Muscle of arm (tissue), 12 donors: Measurements from ENCODE around the gene LMAN2L. TPM values are rescaled to one million over a fixed set of nuclear protein-coding genes. Genes with fewer than 3 reads are reported as not detected.

Source experiments
- DNase-seq: peaks from one replicate; pipeline ENCODE4 v3.0.0-alpha.2; 2013
- polyA plus RNA-seq, 12 donors: library from polyadenylated mRNA; unstranded; fragments of 120-200 nt; gene quantifications; one replicate each; pipeline ENCODE4 v1.2.1, GENCODE V29; 2013; ENCODE audit not compliant: insufficient read length in 12 of 12

Gene LMAN2L
- polyA plus RNA-seq, 12 donors: 19.1 to 32.5 (median 26.8) TPM; not detected in 1

DNA sequence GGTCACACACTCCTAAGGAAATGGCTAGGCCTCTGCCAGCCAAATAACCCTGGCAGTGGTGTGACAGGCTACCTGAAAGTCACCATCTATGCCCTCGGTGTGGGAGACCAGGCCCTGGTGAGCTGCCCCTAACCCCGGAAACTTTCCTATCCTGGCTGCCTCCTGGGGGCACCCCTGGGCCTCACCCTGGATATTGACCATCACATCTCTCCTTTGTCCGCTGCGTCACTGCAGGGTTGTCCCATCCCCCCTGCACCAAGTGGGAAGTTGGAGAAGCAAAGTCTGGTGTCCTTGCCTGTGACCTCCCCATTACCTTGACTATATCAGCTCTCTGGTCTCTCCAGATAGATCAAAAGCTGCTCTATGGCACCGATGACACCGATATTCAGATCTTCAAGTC, 78.5 kb downstream of the LMAN2L start:
- DNase-seq: no peak

DNA sequence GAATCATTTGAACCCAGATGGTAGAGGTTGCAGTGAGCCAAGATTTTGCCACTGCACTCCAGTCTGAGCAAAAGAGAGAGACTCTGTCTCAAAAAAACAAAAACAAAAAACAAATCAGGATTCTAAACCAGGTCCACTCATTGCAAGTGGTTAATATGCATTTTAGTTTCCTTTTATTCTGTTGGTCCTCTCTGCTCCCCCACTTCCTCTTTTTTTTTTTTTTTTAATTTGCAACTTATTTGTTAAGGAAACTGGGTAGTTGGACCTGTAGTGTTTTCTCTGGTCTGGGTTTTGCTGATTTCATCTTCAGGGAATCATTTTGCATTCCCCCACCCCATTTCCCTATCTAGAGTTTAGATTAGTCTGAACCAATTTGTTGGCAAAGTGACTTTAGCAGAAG, 83.3 kb downstream of the LMAN2L start:
- no peak for DNase-seq

Other genes starting within 250 kb of the LMAN2L start
- under 1 TPM in 7 of 12 donors, not detected in 5; 0.09 to 0.56 (median 0.31) TPM for gene NEURL3, start 234.7 kb downstream of the LMAN2L start, polyA plus RNA-seq
- 10 to 100 TPM in 11 of 12 donors, not detected in 1; 16.4 to 41.6 (median 25.9) TPM for gene ARID5A, start 203.3 kb downstream of the LMAN2L start, polyA plus RNA-seq
- 10 to 100 TPM in 11 of 12 donors, not detected in 1; 27.3 to 40.5 (median 34.2) TPM for gene KANSL3, start 101.8 kb downstream of the LMAN2L start, polyA plus RNA-seq
- gene FER1L5, start 97.3 kb downstream of the LMAN2L start, polyA plus RNA-seq: 1 to 10 TPM in 7 of 12 donors, under 1 TPM in 3, not detected in 2; 0.35 to 3.8 (median 2.1) TPM
- 10 to 100 TPM in 11 of 12 donors, not detected in 1; 16.7 to 42.7 (median 25.5) TPM for gene CNNM4, start 20.8 kb upstream of the LMAN2L start, polyA plus RNA-seq
- gene CNNM3, start 76.2 kb upstream of the LMAN2L start, polyA plus RNA-seq: 10 to 100 TPM in 11 of 12 donors, not detected in 1; 12.6 to 38.3 (median 22.0) TPM
- gene ANKRD23, start 104.0 kb upstream of the LMAN2L start, polyA plus RNA-seq: 100 to 1,000 TPM in 1 of 12 donors, 10 to 100 TPM in 7, 1 to 10 TPM in 3, not detected in 1; 2.9 to 594 (median 13.9) TPM
- gene ANKRD39, start 118.0 kb upstream of the LMAN2L start, polyA plus RNA-seq: 1 to 10 TPM in 10 of 12 donors, not detected in 2; 5.5 to 9.4 (median 7.2) TPM
- 10 to 100 TPM in 11 of 12 donors, not detected in 1; 24.7 to 38.9 (median 27.5) TPM for gene SEMA4C, start 130.0 kb upstream of the LMAN2L start, polyA plus RNA-seq
- gene FAM178B, start 246.5 kb upstream of the LMAN2L start, polyA plus RNA-seq: 1 to 10 TPM in 5 of 12 donors, under 1 TPM in 5, not detected in 2; 0.44 to 1.9 (median 1.0) TPM